Stomach (tissue), 9 donors: ENCODE measurements around the gene DDC. TPM values are rescaled to one million over a fixed set of nuclear protein-coding genes. Genes with fewer than 3 reads are reported as not detected.
"Not testable (repeated sequence)": the region's sequence is repeated elsewhere in the genome, so short reads cannot be mapped to it uniquely, and the experiment has no call there.

Experiments
- DNase-seq, 2 donors: peaks; one replicate each; pipeline versions ENCODE4 v3.0.0 to v3.0.0-alpha.2; 2013 to 2019
- H3K27ac ChIP-seq, 5 donors: fragments of 200-600 bp in 4 of 5; sonication (generic) in 4 of 5; one replicate each; pipeline ENCODE4 v1.5.1; 2013 to 2019; ENCODE audit warnings: mild to moderate bottlenecking in 1 of 5, moderate library complexity in 1 of 5
- H3K27me3 ChIP-seq, 3 donors: fragments of 200-600 bp; sonication (generic); one replicate each; pipeline ENCODE4 v1.5.1; 2017 to 2019; ENCODE audit warnings: mixed run types in 1 of 3
- H3K36me3 ChIP-seq, 4 donors: fragments of 200-600 bp; sonication (generic); 1 replicate in 3 of 4; 2 replicates in 1 of 4; pipeline ENCODE4 v1.5.1; 2016 to 2019
- H3K4me1 ChIP-seq, 4 donors: fragments of 200-600 bp; sonication (generic); one replicate each; pipeline ENCODE4 v1.5.1; 2016 to 2019
- H3K4me3 ChIP-seq, 4 donors: fragments of 200-600 bp; sonication (generic) in 3 of 4; one replicate each; pipeline ENCODE4 v1.5.1; 2016 to 2019; ENCODE audit warnings: mild to moderate bottlenecking in 1 of 4
- H3K9me3 ChIP-seq, 4 donors: fragments of 200-600 bp; sonication (generic); one replicate each; pipeline ENCODE4 v1.5.1; 2016 to 2019
- EP300 ChIP-seq: sonication (generic); formaldehyde crosslinking; IDR thresholded peaks from one replicate; pipeline ENCODE4 v1.6.1; 2017; ENCODE audit warnings: antibody characterized with exemption
- POLR2A ChIP-seq, 4 donors: fragments of 450-650 bp; IDR thresholded peaks; one replicate each; pipeline ENCODE4 v1.6.1; 2016; ENCODE audit warnings: antibody characterized with exemption in 4 of 4, control low read depth in 2 of 4, mild to moderate bottlenecking in 1 of 4, moderate library complexity in 1 of 4
- POLR2AphosphoS5 ChIP-seq, 3 donors: sonication (generic); formaldehyde crosslinking; IDR thresholded peaks; one replicate each; pipeline ENCODE4 v1.6.1; 2016; ENCODE audit warnings: antibody characterized with exemption in 3 of 3
- WGBS, 5 donors: extraction: QIAGEN DNeasy Blood & Tissue Kit in 3 of 5; methylation state at CpG; one replicate each; pipeline versions ENCODE4 v1.1.5 to v1.1.7; 2013 to 2018; 5-methylcytosine and 5-hydroxymethylcytosine counted together
- intact Hi-C: fragments of 100-400 bp; cut with DNase I; formaldehyde crosslinking; loops from one replicate; pipeline ENCODE4 v1.15.1; 2023; ENCODE audit warnings: low total_unique reads
- polyA plus RNA-seq, 3 donors: library from polyadenylated mRNA; stranded (reverse); fragments of 200-250 nt; gene quantifications; one replicate each; pipeline ENCODE4 v1.2.3, GENCODE V29; 2013
- total RNA-seq, 5 donors: library from RNA; depleted of rRNA; stranded (reverse); fragments of >200 nt; gene quantifications; one replicate each; pipeline versions ENCODE4 v1.1.0 to v1.2.3, GENCODE V29; 2014 to 2016
- TF ChIP-seq, protein P1 (sequence below), 7 experiments: fragments of 450-650 bp in 4 of 7; fragments of 200-600 bp in 3 of 7; sonication (generic) in 3 of 7; IDR thresholded peaks; one replicate each; pipeline ENCODE4 v1.5.1; 2016 to 2019; ENCODE audit warnings: antibody characterized with exemption in 7 of 7, control low read depth in 2 of 7, mild to moderate bottlenecking in 1 of 7
- donor health status: healthy with polysubstance abuse.
- donor health status: Bipolar disorder and iron deficiency.
- donor health status: healthy.

DDC gene
- total and polyA plus RNA-seq, 8 donors, result 0.95 to 95.0 (median 4.7) TPM; not detected in 3

DNA sequence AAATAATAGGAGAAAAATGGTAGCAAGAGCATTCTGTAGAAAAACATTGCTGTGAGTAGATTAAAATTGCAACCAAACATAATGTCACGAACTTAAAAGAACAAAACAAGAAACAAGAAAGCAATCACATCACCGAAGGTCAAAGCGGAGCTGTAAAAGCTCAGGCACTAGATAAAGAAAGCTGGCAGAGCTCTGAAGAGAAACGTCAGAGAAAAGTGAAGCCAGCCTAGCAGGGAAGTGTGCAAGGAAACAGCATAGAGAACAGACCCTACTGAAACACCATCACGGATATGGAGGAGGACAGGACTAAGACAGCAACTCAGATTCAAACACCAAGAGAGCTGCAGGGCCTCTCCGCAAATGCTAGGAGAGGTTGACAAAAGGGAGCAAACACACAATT, 22.5 kb upstream of the DDC start:
- intact Hi-C loops, result no loop called here
- no peak for TF ChIP-seq POLR2A (IDR thresholded peaks at IDR 0.05)
- TF ChIP-seq, protein P1, sequence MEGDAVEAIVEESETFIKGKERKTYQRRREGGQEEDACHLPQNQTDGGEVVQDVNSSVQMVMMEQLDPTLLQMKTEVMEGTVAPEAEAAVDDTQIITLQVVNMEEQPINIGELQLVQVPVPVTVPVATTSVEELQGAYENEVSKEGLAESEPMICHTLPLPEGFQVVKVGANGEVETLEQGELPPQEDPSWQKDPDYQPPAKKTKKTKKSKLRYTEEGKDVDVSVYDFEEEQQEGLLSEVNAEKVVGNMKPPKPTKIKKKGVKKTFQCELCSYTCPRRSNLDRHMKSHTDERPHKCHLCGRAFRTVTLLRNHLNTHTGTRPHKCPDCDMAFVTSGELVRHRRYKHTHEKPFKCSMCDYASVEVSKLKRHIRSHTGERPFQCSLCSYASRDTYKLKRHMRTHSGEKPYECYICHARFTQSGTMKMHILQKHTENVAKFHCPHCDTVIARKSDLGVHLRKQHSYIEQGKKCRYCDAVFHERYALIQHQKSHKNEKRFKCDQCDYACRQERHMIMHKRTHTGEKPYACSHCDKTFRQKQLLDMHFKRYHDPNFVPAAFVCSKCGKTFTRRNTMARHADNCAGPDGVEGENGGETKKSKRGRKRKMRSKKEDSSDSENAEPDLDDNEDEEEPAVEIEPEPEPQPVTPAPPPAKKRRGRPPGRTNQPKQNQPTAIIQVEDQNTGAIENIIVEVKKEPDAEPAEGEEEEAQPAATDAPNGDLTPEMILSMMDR (IDR thresholded peaks at IDR 0.05), result no peak
- TF ChIP-seq POLR2AphosphoS5 (IDR thresholded peaks at IDR 0.05), result no peak
- no peak for TF ChIP-seq EP300

DNA sequence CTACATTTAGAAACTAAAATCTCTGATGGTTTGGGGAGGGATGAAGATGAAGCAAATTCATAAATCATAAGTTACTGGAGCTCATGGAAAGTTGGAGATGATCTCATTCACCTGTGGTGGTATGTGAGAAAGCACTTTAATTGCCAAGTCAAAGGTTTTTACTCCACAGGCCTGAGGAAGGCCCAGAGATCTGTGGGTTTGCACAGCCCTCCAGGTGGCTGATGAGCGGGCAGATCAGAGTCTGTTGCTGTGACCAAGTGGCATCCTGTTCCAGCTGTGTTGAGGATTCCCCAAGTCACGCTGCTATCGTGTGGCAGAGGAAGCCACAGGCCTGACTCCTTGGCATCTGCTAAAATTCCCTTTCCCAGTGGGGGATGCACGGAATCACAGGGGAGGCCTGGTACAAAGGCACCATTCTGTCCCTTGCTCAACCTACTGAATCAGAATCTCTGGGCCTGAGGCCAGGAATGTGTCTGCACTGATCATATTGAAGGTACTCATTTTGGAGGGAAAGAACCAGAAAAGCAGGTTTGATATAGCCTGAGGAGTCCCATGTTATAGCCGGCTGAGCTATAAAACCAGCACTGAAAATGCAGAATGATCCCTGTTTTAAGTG, 19.7 kb upstream of the DDC start:
- Histone ChIP-seq H3K9me3 (peaks cover 3 to 23% (median 16%) of the 10 kb centered on the region in 4 donors), H3K27me3 (no peaks in the 10 kb centered on the region), H3K4me3 (no peak overlapping the region), H3K27ac (no peak overlapping the region), H3K36me3 (no peaks in the 10 kb centered on the region), H3K4me1 (no peaks in the 10 kb centered on the region)
- WGBS, 5 donors, result 76 to 91% (median 83%) methylated on average over 5 of the region's 5 CpGs
- DNase-seq, result peak in 1 of 2 donors; percentile 57
- intact Hi-C loops, result no loop called here
- TF ChIP-seq POLR2A (IDR thresholded peaks at IDR 0.05) (no peak), EP300 (no peak), POLR2AphosphoS5 (IDR thresholded peaks at IDR 0.05) (no peak)
- TF ChIP-seq, protein P1 (IDR thresholded peaks at IDR 0.05), result no peak

More for the DNA sequence above, 22.5 kb upstream of the DDC start:
- H3K27ac ChIP-seq, result no peak overlapping the region
- H3K4me1 ChIP-seq, result no peaks in the 10 kb centered on the region
- no peak for DNase-seq
- peaks cover 7 to 18% (median 14%) of the 10 kb centered on the region in 4 donors for H3K36me3 ChIP-seq
- no peaks in the 10 kb centered on the region for H3K27me3 ChIP-seq
- WGBS, 5 donors, result 72 to 81% (median 76%) methylated on average over 6 of the region's 6 CpGs
- H3K9me3 ChIP-seq, result peaks cover 3 to 19% (median 16%) of the 10 kb centered on the region in 4 donors
- no peak overlapping the region for H3K4me3 ChIP-seq

GRCh38 chr7:50584386-50584785, 19.2 kb upstream of the DDC start:
- Histone ChIP-seq H3K27ac (no peak overlapping the region), H3K9me3 (peaks cover 3 to 23% (median 16%) of the 10 kb centered on the region in 4 donors), H3K36me3 (no peaks in the 10 kb centered on the region), H3K4me3 (no peak overlapping the region), H3K27me3 (no peaks in the 10 kb centered on the region), H3K4me1 (no peaks in the 10 kb centered on the region)
- no peak for DNase-seq
- TF ChIP-seq EP300 (no peak), POLR2A (IDR thresholded peaks at IDR 0.05) (no peak)
- WGBS, 5 donors, result 83 to 94% (median 86%) methylated on average over 3 to 4 of the region's 4 CpGs
- intact Hi-C loops, result no loop called here

DNA sequence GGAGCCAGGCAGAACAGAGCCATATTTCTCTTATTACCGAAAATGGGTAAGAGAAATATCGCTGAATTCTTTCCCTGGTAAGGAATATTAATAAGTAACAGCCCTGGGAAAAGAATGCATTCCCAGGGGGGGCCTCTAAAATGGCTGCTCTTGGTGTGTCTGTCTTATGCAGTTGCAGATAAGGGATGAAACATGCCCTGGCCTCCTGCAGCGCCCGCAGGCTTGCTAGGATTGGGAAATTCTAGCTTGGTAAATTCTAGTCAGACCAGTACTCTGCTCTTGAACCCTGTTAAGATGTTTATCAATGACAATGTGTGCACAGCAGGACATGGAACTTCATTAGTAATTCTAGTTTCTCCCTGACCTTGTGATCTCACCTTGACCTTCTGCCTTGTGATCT, 18.1 kb upstream of the DDC start:
- H3K27ac ChIP-seq, H3K36me3 ChIP-seq, H3K4me3 ChIP-seq, H3K27me3 ChIP-seq, intact Hi-C loops, H3K4me1 ChIP-seq, DNase-seq: not testable (repeated sequence)
- H3K9me3 ChIP-seq, result peaks cover 3 to 23% (median 16%) of the 10 kb centered on the region in 4 donors
- WGBS, 5 donors, result 90 to 99% (median 94%) methylated on average over 4 of the region's 4 CpGs

DNA sequence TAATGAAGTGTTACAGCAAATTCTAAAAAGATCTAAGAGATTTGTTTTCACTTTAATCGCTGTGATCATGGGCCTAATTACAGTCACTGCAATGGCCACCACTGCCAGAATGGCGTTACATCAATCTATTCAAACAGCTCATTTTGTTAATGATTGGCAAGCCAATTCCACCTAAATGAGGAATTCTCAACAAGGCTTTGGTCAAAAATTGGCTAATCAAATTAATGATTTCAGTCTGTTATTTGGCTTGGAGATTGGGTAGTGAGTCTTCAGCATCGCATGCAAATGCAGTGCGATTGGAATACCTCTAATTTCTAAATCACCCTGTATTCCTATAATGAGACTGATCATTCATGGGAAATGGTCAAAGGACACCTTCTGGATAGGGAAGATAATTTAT, 17.1 kb upstream of the DDC start:
- H3K4me1 ChIP-seq, intact Hi-C loops, DNase-seq, H3K4me3 ChIP-seq, H3K27ac ChIP-seq, H3K27me3 ChIP-seq, H3K36me3 ChIP-seq: not testable (repeated sequence)
- 93 to 98% (median 94%) methylated on average over 4 of the region's 4 CpGs for WGBS, 5 donors
- peaks cover 3 to 23% (median 16%) of the 10 kb centered on the region in 4 donors for H3K9me3 ChIP-seq

GRCh38 chr7:50580666-50581065, 15.5 kb upstream of the DDC start:
- H3K9me3 ChIP-seq, result peaks cover 3 to 23% (median 16%) of the 10 kb centered on the region in 4 donors
- WGBS, 5 donors, result 80 to 91% (median 86%) methylated on average over 2 of the region's 2 CpGs
- intact Hi-C loops, H3K4me3 ChIP-seq, H3K36me3 ChIP-seq, H3K27me3 ChIP-seq, H3K27ac ChIP-seq, H3K4me1 ChIP-seq, DNase-seq: not testable (repeated sequence)
